HepG2 (cell line): ENCODE data around the gene PHACTR1. TPM values are rescaled to one million over a fixed set of nuclear protein-coding genes. Genes with fewer than 3 reads are reported as not detected.

ENCODE experiments used
- ATAC-seq: fragments of 200-7000 bp; cut with Tn5 transposase; 3 replicates; pipeline ENCODE4 v1.9.1; 2020; ENCODE audit warnings: mild to moderate bottlenecking, moderate library complexity
- BruUV-seq: library from RNA; stranded (reverse); fragments of 400-500 nt; replicated peaks from 2 replicates; lab custom pipeline; 2021; lab: Mats Ljungman, UMichigan
- CTCF ChIA-PET: fragments of 300-600 bp; formaldehyde crosslinking; extraction: SDS; loops from one replicate; lab custom pipeline; 2021; ENCODE audit warnings: low total read pairs, inconsistent platforms, low intra/inter-chr PET ratio; lab: Yijun Ruan, JAX
- POLR2A ChIA-PET: fragments of 350-600 bp; sonication (Branson Sonifier 250); formaldehyde crosslinking; loops from one replicate; lab custom pipeline; 2020; ENCODE audit warnings: antibody characterized with exemption, inconsistent platforms; lab: Yijun Ruan, JAX
- DNase-seq: peaks from one replicate; pipeline ENCODE4 v3.0.0-alpha.2; 2015; ENCODE audit warnings: low spot score
- FAIRE-seq: peaks from 3 replicates; lab custom pipeline; 2011; peaks lifted over from hg19 to GRCh38; lab: Jason Lieb, UNC
- H2AFZ ChIP-seq: one replicate; pipeline ENCODE4 v1.6.1; 2011; ENCODE audit warnings: low read length, inconsistent platforms
- H3K27ac ChIP-seq: fragments of 300-600 bp; 3 replicates; pipeline ENCODE4 v1.8.0; 2011; ENCODE audit warnings: mixed run types, mild to moderate bottlenecking, mixed read lengths, low read length, inconsistent platforms; ENCODE audit not compliant: insufficient read depth; ENCODE audit errors: extremely low read length
- H3K27me3 ChIP-seq, 2 experiments: fragments of 200-600 bp in 1 of 2; 2 replicates in 1 of 2; 3 replicates in 1 of 2; pipeline versions ENCODE4 v1.6.0 to v1.8.0; 2011; ENCODE audit warnings: low read length in 2 of 2, mild to moderate bottlenecking in 2 of 2, moderate library complexity in 2 of 2, inconsistent platforms in 1 of 2; ENCODE audit not compliant: insufficient read depth in 2 of 2, control insufficient read depth in 1 of 2
- H3K36me3 ChIP-seq, 2 experiments: fragments of 200-600 bp in 1 of 2; replicated peaks in 1 of 2; 2 replicates in 1 of 2; 3 replicates in 1 of 2; pipeline versions ENCODE4 v1.5.1 to v1.8.0; 2011; ENCODE audit warnings: low read length in 2 of 2, inconsistent platforms in 1 of 2; ENCODE audit not compliant: insufficient read depth in 2 of 2, control insufficient read depth in 1 of 2
- H3K4me1 ChIP-seq: 2 replicates; pipeline ENCODE4 v1.5.1; 2012; ENCODE audit warnings: low read length, inconsistent platforms; ENCODE audit not compliant: insufficient read depth
- H3K4me2 ChIP-seq: 2 replicates; pipeline ENCODE4 v1.6.0; 2011; ENCODE audit warnings: low read depth, low read length, inconsistent platforms
- H3K4me3 ChIP-seq, 3 experiments: fragments of 200-600 bp in 1 of 3; sonication (generic), shearing (Covaris generic) in 1 of 3; replicated peaks in 1 of 3; 2 replicates each; pipeline ENCODE4 v1.5.1; 2011 to 2016; ENCODE audit warnings: low read length in 3 of 3, inconsistent platforms in 2 of 3, low read depth in 2 of 3, mild to moderate bottlenecking in 2 of 3, control low read depth in 1 of 3, mixed read lengths in 1 of 3; ENCODE audit not compliant: insufficient read depth in 1 of 3
- H3K79me2 ChIP-seq: one replicate; pipeline ENCODE4 v1.6.1; 2011; ENCODE audit warnings: low read length, inconsistent platforms; ENCODE audit not compliant: insufficient read depth
- H3K9ac ChIP-seq: 2 replicates; pipeline ENCODE4 v1.6.0; 2011; ENCODE audit warnings: mild to moderate bottlenecking, low read depth, low read length, inconsistent platforms; ENCODE audit not compliant: insufficient read depth
- H3K9me3 ChIP-seq: 2 replicates; pipeline ENCODE4 v1.5.1; 2012; ENCODE audit warnings: mild to moderate bottlenecking, low read length
- H4K20me1 ChIP-seq: 2 replicates; pipeline ENCODE4 v1.6.0; 2011; ENCODE audit warnings: inconsistent platforms, mild to moderate bottlenecking, low read length, moderate library complexity; ENCODE audit not compliant: insufficient read depth
- AGO2 ChIP-seq: fragments of 200-400 bp; formaldehyde crosslinking; optimal IDR thresholded peaks from 2 replicates; pipeline ENCODE3; 2017; ENCODE audit warnings: mild to moderate bottlenecking, low read depth, low read length, moderate library complexity
- ARNT2 ChIP-seq: sonication (generic); formaldehyde crosslinking; IDR thresholded peaks from 2 replicates; pipeline ENCODE4 v1.8.0; 2022; ENCODE audit warnings: mild to moderate bottlenecking, low read depth, missing genetic modification reagents, moderate library complexity
- CBFB ChIP-seq: sonication (generic); formaldehyde crosslinking; IDR thresholded peaks from 2 replicates; pipeline ENCODE4 v1.4.0; 2020; ENCODE audit warnings: missing genetic modification reagents
- FOSL2 ChIP-seq: sonication (generic); formaldehyde crosslinking; IDR thresholded peaks from 2 replicates; pipeline ENCODE4 v1.4.0; 2020; ENCODE audit warnings: missing genetic modification reagents
- GATA4 ChIP-seq: sonication (generic); IDR thresholded peaks from 2 replicates; pipeline ENCODE4 v1.6.1; 2016; ENCODE audit warnings: antibody characterized with exemption, low read depth, borderline replicate concordance
- RAD21 ChIP-seq: fragments of 450-650 bp; formaldehyde crosslinking; IDR thresholded peaks from 2 replicates; pipeline ENCODE4 v1.5.0; 2020; ENCODE audit warnings: mild to moderate bottlenecking
- TOE1 ChIP-seq: sonication (generic); formaldehyde crosslinking; IDR thresholded peaks from 2 replicates; pipeline ENCODE4 v1.4.0; 2020; ENCODE audit warnings: mild to moderate bottlenecking, missing genetic modification reagents
- TRIM24 ChIP-seq: sonication (generic); formaldehyde crosslinking; IDR thresholded peaks from 2 replicates; pipeline ENCODE4 v1.8.0; 2022; ENCODE audit warnings: mild to moderate bottlenecking, missing genetic modification reagents
- ZFP1 ChIP-seq: IDR thresholded peaks from 2 replicates; pipeline ENCODE4 v1.6.1; 2016
- ZNF329 ChIP-seq: sonication (generic); formaldehyde crosslinking; IDR thresholded peaks from 2 replicates; pipeline ENCODE4 v1.9.0; 2021; ENCODE audit warnings: low read depth, mild to moderate bottlenecking, missing genetic modification reagents
- ZNF432 ChIP-seq: sonication (generic); formaldehyde crosslinking; IDR thresholded peaks from 2 replicates; pipeline ENCODE4 v1.5.0; 2020; ENCODE audit warnings: missing genetic modification reagents, mild to moderate bottlenecking, borderline replicate concordance
- ZNF510 ChIP-seq: sonication (generic); formaldehyde crosslinking; IDR thresholded peaks from 2 replicates; pipeline ENCODE4 v1.4.0; 2020; ENCODE audit warnings: low read depth, mild to moderate bottlenecking, missing genetic modification reagents
- ZNF530 ChIP-seq: sonication (generic); formaldehyde crosslinking; IDR thresholded peaks from 2 replicates; pipeline ENCODE4 v1.5.0; 2020; ENCODE audit warnings: low read depth, mild to moderate bottlenecking, missing genetic modification reagents
- ZNF790 ChIP-seq: sonication (generic); formaldehyde crosslinking; IDR thresholded peaks from 2 replicates; pipeline ENCODE4 v1.8.0; 2022; ENCODE audit warnings: missing genetic modification reagents, mild to moderate bottlenecking, borderline replicate concordance
- ZSCAN31 ChIP-seq: sonication (generic); formaldehyde crosslinking; IDR thresholded peaks from 2 replicates; pipeline ENCODE4 v1.5.0; 2020; ENCODE audit warnings: low read depth, mild to moderate bottlenecking, missing genetic modification reagents
- WGBS: methylation state at CpG from one replicate; pipeline ENCODE4 v1.1.6; 2017; ENCODE audit warnings: low lambda C conversion rate; 5-methylcytosine and 5-hydroxymethylcytosine counted together
- in situ Hi-C: cut with HindIII; loops from 2 replicates; pipeline ENCODE4 v1.10.0; 2017; ENCODE audit warnings: low pct_unique_long_range_greater_than_20kb; ENCODE audit not compliant: extremely low pct_ligation_motif_present
- intact Hi-C: fragments of 100-400 bp; cut with micrococcal nuclease; formaldehyde crosslinking; loops from one replicate; pipeline ENCODE4 v1.10.0; 2022; ENCODE audit not compliant: unreplicated experiment
- polyA plus RNA-seq, 8 experiments: library from polyadenylated mRNA; depleted of rRNA in 3 of 8; stranded (reverse) in 7 of 8; unstranded in 1 of 8; fragments of >200 nt; fragmentation: Illumina TruSeq in 4 of 8; extraction: Trizol in 4 of 8; gene quantifications; 2 replicates each; pipeline versions ENCODE4 v1.2.1 to v1.2.3, GENCODE V29; 2011 to 2016; ENCODE audit warnings: low read depth in 4 of 8, missing spikeins in 1 of 8, mixed read lengths in 1 of 8; ENCODE audit not compliant: insufficient read depth in 1 of 8
- total RNA-seq, 5 experiments: library from RNA; depleted of rRNA; stranded (reverse); fragments of >200 nt; fragmentation: Illumina TruSeq; extraction: Trizol; gene quantifications; 2 replicates each; pipeline ENCODE4 v1.2.3, GENCODE V29; 2016; ENCODE audit warnings: low read depth in 1 of 5

The PHACTR1 gene
- total and polyA plus RNA-seq, 2 of the 13 experiments (the other 11 are each of a cell fraction or from before 2014, with no cell fraction given) = 0.09 TPM; not detected in 1

DNA sequence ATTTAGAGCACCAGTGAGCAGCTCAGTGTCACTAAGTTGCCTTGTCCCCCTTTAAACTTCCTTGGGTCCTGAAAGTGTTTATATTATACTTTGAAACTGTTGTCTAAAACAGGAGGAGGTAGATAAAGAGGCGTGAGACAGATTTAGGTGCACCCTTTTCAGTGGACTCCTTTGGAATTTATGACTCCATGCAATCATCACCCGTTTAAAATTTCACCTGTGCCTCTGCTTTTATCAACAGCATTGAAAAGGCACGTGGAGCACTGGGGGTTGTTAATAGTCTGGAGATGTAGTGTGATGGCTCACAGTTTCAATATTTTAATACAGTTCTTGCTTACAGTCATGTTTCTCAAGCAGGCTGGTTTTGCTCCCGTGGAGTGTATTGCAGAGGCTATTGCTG is 162.2 kb downstream of the PHACTR1 start:
- TF ChIP-seq TRIM24 (CRISPR knock-in tag) (no peak), ZNF510 (no peak), TOE1 (CRISPR knock-in tag) (no peak), ZNF329 (CRISPR knock-in tag) (no peak), RAD21 (CRISPR knock-in tag) (no peak)
- TF ChIP-seq, all 625 proteins: peak for 0
- Histone ChIP-seq H3K27ac (no peak overlapping the region), H3K27me3 (peaks cover 2 to 9% of the 10 kb centered on the region in 2 experiments; a peak in 2 of 5 replicates), H3K79me2 (no peaks in the 10 kb centered on the region), H3K4me3 (no peak overlapping the region), H2AFZ (no peak overlapping the region), H3K9ac (no peak overlapping the region), H3K36me3 (no peaks in the 10 kb centered on the region), H3K9me3 (no peaks in the 10 kb centered on the region), H4K20me1 (no peaks in the 10 kb centered on the region), H3K4me2 (no peak overlapping the region), H3K4me1 (no peaks in the 10 kb centered on the region)
- no peak for DNase-seq
- no peak for FAIRE-seq
- no peak for ATAC-seq
- no TSS peak for BruUV-seq
- POLR2A ChIA-PET = no interaction called here
- in situ Hi-C loops = no loop called here
- intact Hi-C loops = no loop called here
- CTCF ChIA-PET = no interaction called here
- 2% methylated on average over 4 of the region's 4 CpGs for WGBS

DNA sequence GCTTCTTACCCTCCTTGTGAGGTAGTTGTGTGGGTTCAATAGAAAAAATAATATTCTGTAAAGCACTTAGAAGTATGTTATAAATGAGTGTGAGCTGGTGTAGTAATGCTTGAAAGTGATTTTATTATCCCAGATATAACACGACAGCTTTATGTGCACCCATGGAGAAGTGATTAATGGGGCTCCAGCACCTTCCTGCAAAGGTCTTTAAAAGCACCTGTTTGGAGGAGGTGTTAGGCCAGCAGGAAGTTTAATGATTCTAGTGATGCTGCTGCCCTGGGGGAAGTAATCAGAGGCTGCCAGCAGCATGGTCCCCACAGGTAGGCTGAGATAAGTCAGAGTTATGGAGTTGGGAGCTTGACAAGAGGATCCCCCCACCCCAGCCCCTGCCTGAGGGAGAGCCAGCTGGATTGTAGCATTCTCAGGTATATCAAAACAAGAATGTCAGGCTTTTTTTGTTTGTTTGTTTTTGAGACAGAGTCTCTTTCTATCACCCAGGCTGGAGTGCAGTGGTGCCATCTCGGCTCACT is 166.3 kb downstream of the PHACTR1 start:
- POLR2A ChIA-PET = no interaction called here
- no peaks in the 10 kb centered on the region for H3K36me3 ChIP-seq
- no TSS peak for BruUV-seq
- FAIRE-seq (no peak), DNase-seq (no peak), ATAC-seq (no peak)
- H3K4me2 ChIP-seq = no peak overlapping the region
- intact Hi-C loops = no loop called here
- H3K4me3 ChIP-seq = no peak overlapping the region
- 5% methylated on average over 2 of the region's 2 CpGs for WGBS
- no peaks in the 10 kb centered on the region for H4K20me1 ChIP-seq
- no peak overlapping the region for H3K9ac ChIP-seq
- in situ Hi-C loops = no loop called here
- H3K27me3 ChIP-seq = peaks cover 1 to 21% of the 10 kb centered on the region in 2 experiments; a peak in 2 of 5 replicates
- H2AFZ ChIP-seq = no peak overlapping the region
- H3K79me2 ChIP-seq = no peaks in the 10 kb centered on the region
- no peaks in the 10 kb centered on the region for H3K4me1 ChIP-seq
- CTCF ChIA-PET = no interaction called here
- no peak overlapping the region for H3K27ac ChIP-seq
- H3K9me3 ChIP-seq = no peaks in the 10 kb centered on the region
- no peak for TF ChIP-seq ZNF530 (CRISPR knock-in tag)
- TF ChIP-seq ZNF790 (CRISPR knock-in tag) = no peak
- TF ChIP-seq GATA4 = no peak
- no peak for TF ChIP-seq ZSCAN31 (CRISPR knock-in tag)
- no peak for TF ChIP-seq ZNF432
- no peak for TF ChIP-seq ZFP1 (CRISPR knock-in tag)
- no peak for TF ChIP-seq ARNT2
- TF ChIP-seq CBFB (CRISPR knock-in tag) = no peak
- TF ChIP-seq AGO2 = no peak
- TF ChIP-seq FOSL2 (CRISPR knock-in tag) = no peak
